ENCODE measurements around the gene SPTB.

The SPTB gene

GRCh38 chr14:64743061-64743460, 136.6 kb downstream of the SPTB start:
- no peak for DNase-seq

- DNase-seq: no peak
Observed at GRCh38 chr14:64741961-64742360, 137.7 kb downstream of the SPTB start.

- DNase-seq: no peak
Observed at GRCh38 chr14:64741200-64741599, 138.5 kb downstream of the SPTB start.

GRCh38 chr14:64738281-64738804, 141.4 kb downstream of the SPTB start:
- no peak for DNase-seq

- no peak for DNase-seq
Observed at GRCh38 chr14:64737391-64738280, 142.1 kb downstream of the SPTB start.

GRCh38 chr14:64736271-64737169, 143.2 kb downstream of the SPTB start:
- DNase-seq: no peak

GRCh38 chr14:64734990-64735389, 144.7 kb downstream of the SPTB start:
- no peak for DNase-seq

GRCh38 chr14:64733899-64734298, 145.8 kb downstream of the SPTB start:
- no peak for DNase-seq

GRCh38 chr14:64733321-64733720, 146.4 kb downstream of the SPTB start:
- DNase-seq: no peak

- no peak for DNase-seq
Observed at GRCh38 chr14:64732536-64733120, 147.1 kb downstream of the SPTB start.

- no peak for DNase-seq
Observed at GRCh38 chr14:64732066-64732465, 147.6 kb downstream of the SPTB start.

GRCh38 chr14:64731141-64731581, 148.5 kb downstream of the SPTB start:
- no peak for DNase-seq

GRCh38 chr14:64730681-64731080, 149.0 kb downstream of the SPTB start:
- DNase-seq: no peak

GRCh38 chr14:64730061-64730440, 149.7 kb downstream of the SPTB start:
- no peak for DNase-seq

GRCh38 chr14:64729386-64730060, 150.2 kb downstream of the SPTB start:
- no peak for DNase-seq

- DNase-seq: no peak
Observed at GRCh38 chr14:64728856-64729255, 150.9 kb downstream of the SPTB start.

GRCh38 chr14:64728106-64728505, 151.6 kb downstream of the SPTB start:
- no peak for DNase-seq

- DNase-seq: no peak
Observed at GRCh38 chr14:64727551-64728071, 152.1 kb downstream of the SPTB start.

GRCh38 chr14:64726585-64726890, 153.2 kb downstream of the SPTB start:
- DNase-seq: peak in 1 of 2 donors; percentile 48

GRCh38 chr14:64725879-64726584, 153.7 kb downstream of the SPTB start:
- DNase-seq: no peak

GRCh38 chr14:64725261-64725815, 154.4 kb downstream of the SPTB start:
- DNase-seq: no peak

- DNase-seq: no peak
Observed at GRCh38 chr14:64724578-64724930, 155.2 kb downstream of the SPTB start.

Data from CD4-positive, alpha-beta T cell treated with Interferon alpha-2 for 1 hour (primary cell).